HG02588 (cell line): ENCODE measurements around the gene NPAS3.

Experiments used
- ATAC-seq: cut with Tn5 transposase; IDR thresholded peaks from one replicate; pipeline ENCODE4 v1.9.1; 2021; ENCODE audit warnings: mild to moderate bottlenecking, moderate library complexity; ENCODE audit not compliant: unreplicated experiment

Gene NPAS3

GRCh38 chr14:33464254-33464962 is 525.7 kb downstream of the NPAS3 start:
- no peak for ATAC-seq

- ATAC-seq: no peak
Observed at GRCh38 chr14:33465846-33466700, 527.4 kb downstream of the NPAS3 start.

- no peak for ATAC-seq
Observed at GRCh38 chr14:33467971-33468370, 529.3 kb downstream of the NPAS3 start.

DNA sequence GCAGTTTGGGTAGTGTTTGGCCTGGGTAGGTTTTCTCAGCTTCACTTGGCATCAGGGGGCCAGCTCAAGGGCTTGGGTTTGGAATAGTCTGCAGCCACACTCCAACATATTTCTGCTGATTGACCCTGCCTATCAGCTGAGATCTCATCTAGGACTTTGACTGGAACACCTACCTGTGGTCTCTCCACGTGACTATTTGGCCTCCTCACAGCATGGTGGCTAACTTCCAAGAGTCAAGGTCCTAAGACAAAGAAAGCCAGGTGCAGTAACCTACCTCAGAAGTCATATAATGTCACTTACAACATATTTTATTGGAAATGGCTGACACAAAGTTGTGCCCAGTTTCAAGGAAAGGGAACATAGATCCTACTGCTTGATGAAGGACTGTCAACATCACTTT is 531.2 kb downstream of the NPAS3 start:
- ATAC-seq: no peak

DNA sequence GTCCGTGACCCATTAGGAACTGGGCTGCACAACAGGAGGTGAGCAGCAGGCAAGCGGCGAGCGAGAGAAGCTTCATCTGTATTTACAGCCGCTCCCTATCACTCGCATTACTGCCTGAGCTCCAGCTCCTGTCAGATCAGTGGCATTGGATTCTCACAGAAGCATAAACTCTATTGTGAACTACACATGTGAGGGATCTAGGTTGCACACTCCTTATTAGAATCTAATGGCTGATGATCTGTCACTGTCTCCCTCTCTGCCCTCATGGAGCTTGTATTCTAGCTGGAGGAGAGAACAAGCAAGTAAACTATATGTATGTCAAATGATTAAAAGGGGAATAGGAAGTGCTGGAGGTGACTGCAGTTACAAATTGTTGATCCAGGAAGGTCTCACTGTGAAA is 533.1 kb downstream of the NPAS3 start:
- ATAC-seq: no peak

- no peak for ATAC-seq
Observed at GRCh38 chr14:33475623-33476022, 536.9 kb downstream of the NPAS3 start.

- no peak for ATAC-seq
Observed at GRCh38 chr14:33477797-33478196, 539.1 kb downstream of the NPAS3 start.

DNA sequence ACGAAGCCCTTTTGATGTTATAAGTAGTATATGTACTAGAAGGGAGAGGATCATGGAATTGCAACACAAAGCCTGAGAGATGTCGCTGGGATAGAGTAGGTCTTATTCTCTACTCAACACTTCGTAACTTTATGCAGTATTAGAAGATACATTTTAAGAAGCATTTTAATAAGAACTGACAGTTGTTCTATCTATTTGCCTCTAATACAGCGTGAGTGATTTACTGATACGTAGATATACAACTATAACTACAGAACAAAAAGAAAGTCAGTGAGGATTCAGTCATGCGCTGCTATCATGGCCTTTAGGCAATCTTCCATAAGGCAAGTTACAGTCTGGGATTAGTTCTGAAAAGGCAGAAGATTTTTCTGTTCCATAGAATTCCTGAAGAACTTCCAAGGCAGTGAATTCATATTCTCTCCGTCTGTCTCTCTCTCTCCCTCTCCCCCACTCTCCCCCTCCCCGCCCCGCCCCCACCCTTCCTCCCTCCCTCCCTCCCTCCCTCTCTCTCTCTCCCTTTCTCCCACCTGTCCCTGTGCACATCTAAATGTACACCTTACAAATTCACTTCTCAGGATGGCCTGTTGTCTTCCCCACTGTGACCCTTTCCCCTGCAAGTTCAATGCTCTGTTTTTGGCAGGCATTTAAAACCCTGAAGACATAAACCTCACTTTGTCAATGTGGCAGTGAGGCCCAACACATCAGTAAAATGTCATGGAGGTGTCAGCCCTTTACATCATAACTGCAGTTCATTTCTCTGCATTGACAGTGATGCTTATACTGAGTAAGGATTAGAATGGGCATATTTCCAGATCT is 541.6 kb downstream of the NPAS3 start:
- ATAC-seq: no peak

- no peak for ATAC-seq
Observed at GRCh38 chr14:33480887-33481184, 542.2 kb downstream of the NPAS3 start.

GRCh38 chr14:33483110-33483509 is 544.4 kb downstream of the NPAS3 start:
- no peak for ATAC-seq

- ATAC-seq: no peak
Observed at GRCh38 chr14:33483541-33483940, 544.9 kb downstream of the NPAS3 start.

DNA sequence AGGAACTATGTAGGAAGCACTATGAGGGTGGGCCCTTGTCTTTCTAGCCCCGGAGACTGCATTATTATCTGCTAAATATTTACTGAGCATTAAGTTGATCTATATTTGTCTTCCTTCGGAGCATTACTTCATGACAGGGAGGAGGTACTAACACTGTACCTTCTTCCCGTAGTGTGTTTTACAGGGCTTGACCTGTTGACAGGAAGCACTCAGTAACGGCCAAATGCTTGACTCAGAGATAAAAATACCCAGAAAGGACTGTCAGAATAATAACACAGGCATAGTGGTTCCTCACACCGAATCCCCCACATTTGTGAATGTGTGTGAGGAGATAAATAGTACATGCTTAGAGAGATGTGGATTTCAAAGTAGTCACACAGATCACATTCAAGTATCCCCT is 545.6 kb downstream of the NPAS3 start:
- no peak for ATAC-seq

GRCh38 chr14:33486332-33486890 is 547.7 kb downstream of the NPAS3 start:
- no peak for ATAC-seq

DNA sequence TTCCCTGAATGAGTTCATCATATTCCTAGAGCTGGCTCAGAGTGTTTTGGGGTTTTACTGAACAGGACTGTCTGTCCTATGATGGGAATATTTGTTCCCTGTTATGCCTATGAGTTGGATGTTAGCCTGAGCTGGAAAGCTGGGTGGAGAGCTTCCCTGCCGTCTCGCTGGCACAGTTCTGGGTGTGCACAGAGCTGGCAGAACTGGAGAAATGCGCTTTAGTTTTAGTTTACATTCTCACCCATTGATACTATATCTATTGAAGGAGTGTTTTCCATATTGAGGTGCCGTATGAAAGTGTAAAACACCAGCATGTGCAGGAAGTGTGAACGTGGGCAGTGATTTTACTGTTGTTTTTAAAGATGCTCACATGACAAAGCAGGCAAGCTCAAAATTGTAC is 549.9 kb downstream of the NPAS3 start:
- ATAC-seq: no peak

GRCh38 chr14:33490555-33490954 is 551.9 kb downstream of the NPAS3 start:
- no peak for ATAC-seq

- no peak for ATAC-seq
Observed at GRCh38 chr14:33491112-33491511, 552.4 kb downstream of the NPAS3 start.

DNA sequence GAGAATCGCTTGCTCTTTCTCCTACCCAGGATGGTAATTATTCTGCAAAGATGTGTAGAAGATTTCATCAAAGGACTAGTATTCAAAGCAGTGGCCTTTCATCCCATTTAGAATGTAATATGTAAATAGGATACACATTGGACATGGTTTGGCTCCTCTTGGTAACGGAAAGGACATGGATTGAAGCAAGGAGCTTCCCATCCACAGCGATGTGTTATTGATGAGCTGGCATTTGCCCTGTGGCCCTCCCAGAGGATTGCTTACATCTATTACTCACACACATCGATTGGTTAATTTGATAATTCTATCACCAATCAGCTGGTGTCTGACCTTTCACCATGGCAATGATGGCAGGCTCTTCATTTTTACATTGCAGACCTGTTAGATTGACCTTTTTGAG is 553.8 kb downstream of the NPAS3 start:
- ATAC-seq: no peak

DNA sequence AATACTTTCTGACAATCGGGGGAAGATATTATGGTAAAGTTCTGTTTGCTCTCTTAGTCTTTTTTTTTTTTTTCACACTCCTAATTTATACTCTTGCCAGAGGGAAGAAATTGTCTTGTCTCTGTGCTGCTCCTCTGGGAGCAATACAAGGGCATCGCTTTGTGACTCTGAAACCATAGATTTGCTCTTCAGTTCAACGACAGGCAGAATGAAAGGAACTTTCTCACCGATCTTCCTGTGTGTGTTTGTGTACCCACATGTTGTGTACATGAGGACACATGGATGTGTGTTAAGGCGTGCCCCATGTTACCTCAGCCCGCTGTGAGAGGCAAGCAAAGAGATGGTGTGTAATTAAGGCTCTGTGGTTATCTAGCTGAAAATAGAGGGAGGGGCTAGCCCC is 554.6 kb downstream of the NPAS3 start:
- ATAC-seq: no peak

DNA sequence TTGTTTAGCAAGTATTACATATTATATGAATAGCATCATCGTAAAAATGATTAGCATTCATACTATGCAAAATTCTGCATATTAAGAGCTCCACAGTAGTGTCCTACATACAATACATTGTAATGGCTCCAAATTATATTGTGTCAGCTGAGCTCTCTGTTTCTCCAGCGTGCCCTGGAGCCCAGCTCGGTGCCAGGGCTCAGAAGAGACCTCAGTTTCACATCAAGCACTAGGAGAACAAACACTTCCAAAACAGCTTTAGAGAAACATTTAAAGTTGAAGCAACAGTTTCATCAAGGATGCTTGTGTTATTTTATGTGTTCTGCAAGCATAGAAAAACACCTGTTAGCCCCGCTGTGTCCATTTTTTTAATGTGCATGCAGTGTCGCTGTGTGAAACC is 555.3 kb downstream of the NPAS3 start:
- no peak for ATAC-seq

GRCh38 chr14:33499687-33500086 is 561.0 kb downstream of the NPAS3 start:
- no peak for ATAC-seq
